Pons (tissue), 1 donor: ENCODE results near the gene HPD.
"Not testable (repeated sequence)": the region's sequence is repeated elsewhere in the genome, so short reads cannot be mapped to it uniquely, and the experiment has no call there.

Source experiments
- DNase-seq: peaks from one replicate; pipeline ENCODE4 v3.0.0-alpha.2; 2016; ENCODE audit warnings: low spot score

HPD gene

DNA sequence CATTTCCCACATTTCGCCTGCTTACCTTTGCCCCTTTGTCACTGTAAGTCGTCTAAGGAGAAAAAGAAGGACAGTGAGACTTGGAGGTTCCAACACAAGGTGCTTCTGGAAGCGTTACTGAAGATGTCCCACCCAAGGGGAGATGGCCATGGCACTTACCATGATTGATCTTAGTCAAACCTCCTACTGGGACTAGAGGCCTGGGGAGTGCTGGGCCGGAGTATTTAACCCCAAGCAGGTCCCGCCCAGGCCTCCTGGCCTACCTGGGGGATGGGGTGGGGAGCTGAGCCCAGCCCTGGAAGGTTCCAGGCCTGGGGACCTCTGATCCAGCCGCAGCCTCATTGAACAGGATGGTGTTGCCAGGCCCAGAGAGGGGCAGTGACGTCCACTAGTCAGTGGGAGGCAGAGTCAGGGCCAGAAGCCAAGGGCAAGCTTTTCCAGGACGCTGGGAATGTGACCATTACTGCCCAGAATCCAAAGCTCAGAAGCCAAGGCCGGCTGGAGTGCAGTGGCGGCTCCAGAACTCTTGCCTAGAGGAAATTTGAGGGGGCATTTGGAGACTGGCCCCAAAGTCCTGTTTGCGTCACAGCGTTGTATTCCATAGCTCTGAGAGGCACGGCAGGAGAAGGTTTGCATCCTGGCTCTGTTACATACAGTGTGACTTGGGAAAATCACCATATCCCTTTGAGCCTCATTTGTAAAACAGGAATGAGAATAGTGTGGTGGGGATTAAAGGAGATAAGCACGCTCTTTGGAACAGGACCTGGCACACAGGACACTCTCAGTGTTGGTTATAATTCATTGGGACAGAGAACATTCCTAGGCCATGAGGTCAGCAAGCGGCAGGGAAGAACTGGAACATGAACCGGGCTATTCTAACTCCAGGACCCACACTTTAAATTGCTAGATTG is at the start of gene HPD:
Gene HPD (minus strand): TSS at position 198 of the 911 bp plus-strand sequence. CDS start 36 bp downstream, at position 162.
- DNase-seq, result peak; percentile 11

GRCh38 chr12:121905746-121906145 is 47.1 kb upstream of the HPD start:
- no peak for DNase-seq

GRCh38 chr12:121903202-121903601 is 44.5 kb upstream of the HPD start:
- DNase-seq, result no peak

- DNase-seq, result no peak
Observed at GRCh38 chr12:121899590-121899989, 40.9 kb upstream of the HPD start.

- no peak for DNase-seq
Observed at GRCh38 chr12:121898287-121898686, 39.6 kb upstream of the HPD start.

- DNase-seq, result peak; percentile 2
Observed at GRCh38 chr12:121894633-121895032, 36.0 kb upstream of the HPD start.

DNA sequence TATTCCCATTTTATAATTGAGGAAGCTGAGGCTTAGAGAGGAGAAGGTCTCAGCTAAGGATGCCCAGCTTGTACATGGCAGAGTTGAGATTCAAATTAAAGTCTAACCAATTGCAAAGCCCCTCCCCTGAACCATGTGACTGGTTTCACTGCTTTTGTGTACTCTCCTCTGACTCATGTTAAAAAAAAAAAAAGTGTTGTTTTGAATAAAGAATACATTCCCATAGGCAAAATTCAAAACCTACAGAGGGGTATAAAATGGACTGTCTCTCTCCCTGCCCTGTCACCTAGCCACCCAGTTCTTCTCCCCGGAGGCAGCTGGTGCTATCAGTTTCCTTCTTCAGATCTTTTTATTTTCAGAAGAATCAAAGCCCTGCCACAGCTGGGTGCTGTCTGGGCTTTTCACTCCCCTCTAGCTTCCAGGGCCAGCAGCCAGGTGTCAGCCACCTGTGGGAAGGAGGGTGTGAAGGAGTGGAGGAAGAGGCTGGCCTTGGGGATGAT is 35.4 kb upstream of the HPD start:
- peak; percentile 20 for DNase-seq

GRCh38 chr12:121892673-121893561 is 34.3 kb upstream of the HPD start:
- DNase-seq, result no peak

- not testable (repeated sequence) for DNase-seq
Observed at GRCh38 chr12:121889661-121890060, 31.0 kb upstream of the HPD start.

GRCh38 chr12:121889274-121889624 is 30.6 kb upstream of the HPD start:
- DNase-seq, result no peak

DNA sequence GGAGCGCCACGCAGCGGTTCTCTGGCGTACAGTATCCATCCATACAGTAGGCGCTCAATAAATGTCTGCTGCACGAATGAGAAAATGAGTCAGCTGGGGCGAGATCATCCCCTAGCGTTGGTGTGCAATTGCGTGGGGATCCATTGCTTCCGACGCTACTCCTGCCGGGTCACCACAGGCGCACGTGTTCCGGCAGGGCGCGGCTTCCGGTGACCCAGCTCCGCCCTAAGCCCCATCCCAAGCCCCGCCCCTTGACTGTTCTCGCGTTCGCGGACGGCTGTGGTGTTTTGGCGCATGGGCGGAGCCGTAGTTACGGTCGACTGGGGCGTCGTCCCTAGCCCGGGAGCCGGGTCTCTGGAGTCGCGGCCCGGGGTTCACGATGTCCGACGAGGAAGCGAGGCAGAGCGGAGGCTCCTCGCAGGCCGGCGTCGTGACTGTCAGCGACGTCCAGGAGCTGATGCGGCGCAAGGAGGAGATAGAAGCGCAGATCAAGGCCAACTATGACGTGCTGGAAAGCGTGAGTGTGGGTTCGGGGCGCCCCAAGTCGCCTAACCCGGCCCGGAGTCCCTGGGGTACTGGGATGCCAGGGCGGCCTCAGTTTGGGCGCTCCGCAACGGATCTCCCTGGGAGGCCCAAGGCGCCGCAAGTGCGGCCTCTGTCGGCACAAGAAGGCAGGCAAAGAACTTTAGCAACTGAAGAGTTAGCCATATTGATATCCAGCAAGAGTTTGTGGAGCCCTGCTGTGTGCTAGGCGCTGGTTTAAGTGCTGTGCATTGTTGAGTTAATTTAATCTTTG is 30.0 kb upstream of the HPD start, which contains the start of gene PSMD9:
Gene PSMD9 (plus strand): TSS at position 313 of the 796 bp plus-strand sequence. CDS start 67 bp downstream, at position 380.
- DNase-seq, result peak; percentile 92

GRCh38 chr12:121888083-121888477 is 29.4 kb upstream of the HPD start:
- peak; percentile 1 for DNase-seq

GRCh38 chr12:121885129-121885528 is 26.5 kb upstream of the HPD start:
- not testable (repeated sequence) for DNase-seq

- DNase-seq, result no peak
Observed at GRCh38 chr12:121883315-121883660, 24.6 kb upstream of the HPD start.

DNA sequence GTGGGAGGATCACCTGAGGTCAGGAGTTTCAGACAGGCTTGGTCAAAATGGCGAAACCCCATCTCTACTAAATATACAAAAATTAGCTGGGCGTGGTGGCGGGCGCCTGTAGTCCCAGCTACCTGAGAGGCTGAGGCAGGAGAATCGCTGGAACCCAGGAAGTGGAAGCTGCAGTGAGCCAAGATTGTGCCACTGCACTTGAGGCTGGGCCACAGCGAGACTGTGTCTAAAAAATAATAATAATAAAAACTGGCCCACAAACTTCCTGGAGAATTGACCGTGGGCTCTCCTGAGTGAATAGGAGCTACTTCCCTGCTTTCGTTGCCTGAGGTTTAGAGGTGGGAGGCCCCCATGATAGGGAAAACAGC is 17.4 kb upstream of the HPD start:
- DNase-seq, result not testable (repeated sequence)

GRCh38 chr12:121875582-121875981 is 16.9 kb upstream of the HPD start:
- no peak for DNase-seq

DNA sequence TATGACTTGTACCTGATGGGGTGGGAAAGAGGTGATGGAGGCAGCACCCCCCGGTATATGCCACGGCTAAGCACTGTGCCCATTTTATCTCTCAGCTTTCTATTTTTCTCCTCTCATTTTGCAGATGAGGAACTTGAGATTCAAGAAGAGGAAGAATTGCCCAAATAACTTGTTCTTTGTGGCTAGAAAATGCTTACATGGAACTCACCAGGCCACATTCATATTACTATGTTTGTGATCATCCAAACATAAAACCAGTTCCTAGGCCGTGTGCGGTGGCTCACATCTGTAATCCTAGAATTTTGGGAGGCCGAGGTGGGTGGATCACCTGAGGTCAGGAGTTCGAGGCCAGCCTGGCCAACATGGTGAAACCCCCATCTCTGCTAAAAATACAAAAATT is 15.4 kb upstream of the HPD start:
- DNase-seq, result no peak

DNA sequence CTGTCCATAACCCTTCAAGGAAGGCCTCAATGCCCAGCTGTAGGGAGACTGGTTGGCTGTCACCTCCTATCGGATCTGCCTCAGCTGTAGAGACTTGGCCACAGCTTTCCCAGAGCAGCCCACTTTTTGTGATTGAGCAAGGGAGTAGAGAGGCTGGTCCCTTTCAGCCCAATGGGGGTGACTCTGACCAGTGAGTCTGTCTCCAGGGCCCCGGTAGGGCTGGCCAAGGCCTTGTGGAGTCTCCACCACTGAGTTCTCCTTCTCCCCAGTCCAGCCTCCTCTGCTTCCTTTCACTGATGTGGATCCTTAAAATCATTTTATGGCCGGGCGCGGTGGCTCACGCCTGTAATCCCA is 14.5 kb upstream of the HPD start:
- DNase-seq, result no peak

DNA sequence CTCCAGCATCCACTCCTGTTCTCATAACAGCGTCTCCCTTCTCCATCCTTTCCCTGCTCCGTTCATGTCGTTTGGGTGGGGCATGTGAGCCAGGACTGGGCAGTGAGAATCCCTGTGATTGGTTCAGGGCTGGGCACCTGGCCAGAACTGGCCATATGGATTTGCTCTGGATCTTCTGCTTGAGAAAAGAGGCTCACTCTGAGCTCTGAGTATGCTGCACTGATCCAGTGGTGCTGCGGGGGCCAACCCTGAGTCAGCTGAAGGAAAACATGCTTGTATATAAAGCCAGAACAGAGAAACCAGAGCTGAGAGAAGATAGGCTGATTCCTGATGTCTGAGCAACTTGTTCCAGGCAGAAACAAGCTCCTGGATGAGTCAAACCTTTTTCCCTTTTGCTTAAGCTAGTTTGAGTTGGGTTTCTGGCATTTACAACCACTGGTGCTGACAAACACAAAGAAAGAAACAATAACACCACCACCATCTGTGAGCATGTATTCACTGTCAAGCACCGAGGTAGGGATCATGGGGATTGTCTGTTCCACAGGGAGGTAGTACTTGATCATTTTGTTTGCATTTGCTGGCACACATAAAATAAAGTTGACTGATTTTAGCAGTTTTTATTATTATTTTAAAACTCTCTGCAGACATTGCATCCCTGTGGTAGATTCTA is 14.0 kb upstream of the HPD start:
- peak; percentile 20 for DNase-seq

DNA sequence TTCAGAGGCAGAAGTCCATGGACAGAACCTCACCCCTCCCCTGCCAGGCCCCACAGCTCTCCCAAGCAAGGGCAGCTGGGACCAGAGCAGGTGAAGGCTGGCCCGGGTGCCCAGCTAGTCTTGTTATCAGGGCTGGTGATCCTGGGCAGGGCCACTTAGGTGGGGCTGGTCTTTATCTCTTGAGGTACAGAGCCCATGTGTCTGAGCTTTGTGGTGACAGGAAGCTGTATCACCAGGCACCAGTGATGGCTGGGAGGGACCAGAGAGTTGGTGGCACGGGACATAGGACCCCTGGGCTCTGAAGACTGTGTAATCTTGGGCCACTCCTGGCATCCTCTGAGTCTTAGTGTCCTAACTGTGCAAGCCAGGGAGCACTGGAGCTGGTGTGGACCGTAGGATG is 12.8 kb upstream of the HPD start:
- no peak for DNase-seq

GRCh38 chr12:121869229-121869628 is 10.6 kb upstream of the HPD start:
- DNase-seq, result not testable (repeated sequence)
